ENCODE data around the gene CFAP299.

CFAP299 gene

DNA sequence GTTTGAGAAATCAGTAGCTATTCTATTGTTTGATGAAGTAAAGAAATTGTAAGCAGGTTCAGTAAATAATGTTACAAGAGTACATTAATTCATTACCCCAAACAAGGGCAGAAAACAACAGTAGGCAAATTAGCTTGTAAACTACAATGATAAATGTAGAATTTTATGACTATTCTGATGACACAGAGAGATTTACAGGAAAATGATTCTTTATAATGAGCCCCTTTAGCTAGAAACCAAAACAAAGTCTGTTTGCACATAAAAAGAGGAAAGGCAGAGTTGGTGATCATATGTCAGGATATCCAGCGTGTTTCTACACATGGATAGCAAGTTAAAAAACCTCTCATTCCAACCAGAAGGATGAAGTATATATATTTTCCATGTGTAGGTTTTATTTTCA, 204.8 kb downstream of the CFAP299 start:
- intact Hi-C loops (cut with DNase I) = no loop called here
- DNase-seq = no peak

DNA sequence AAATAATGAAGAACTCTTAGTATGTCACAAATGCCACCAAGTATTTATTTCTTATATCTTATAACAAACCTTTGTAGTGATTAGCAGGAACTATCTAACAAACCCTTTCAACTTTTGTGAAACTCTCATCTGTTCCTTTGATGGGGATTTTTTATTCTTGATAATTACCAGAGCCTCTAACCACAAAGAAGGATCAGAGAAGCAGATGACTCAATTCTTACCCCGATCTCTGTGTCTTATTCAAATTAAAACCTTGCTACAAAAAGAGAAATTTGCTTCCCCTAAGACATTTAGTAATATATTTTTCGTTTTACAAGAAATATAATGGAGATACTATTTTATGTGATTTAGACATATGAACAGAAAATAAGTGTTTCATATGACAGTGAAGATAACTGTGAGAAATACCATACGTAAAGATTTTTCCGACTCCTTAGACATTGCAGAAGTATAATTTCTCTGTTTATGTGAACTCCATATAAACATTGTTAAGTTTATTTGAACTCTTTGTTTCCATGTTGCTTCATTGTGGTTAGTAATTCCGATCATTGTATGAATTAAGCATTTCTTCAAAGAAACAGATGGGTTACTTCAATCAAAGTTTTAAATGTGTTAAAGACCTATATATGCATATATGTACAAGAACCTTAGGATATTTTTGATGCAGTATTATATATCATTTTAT, 205.4 kb downstream of the CFAP299 start:
- no peak for DNase-seq
- intact Hi-C loops (cut with DNase I) = no loop called here

- DNase-seq = no peak
- intact Hi-C loops (cut with DNase I) = no loop called here
These were observed 207.2 kb downstream of the CFAP299 start for GRCh38 chr4:80542747-80543146.

- intact Hi-C loops (cut with DNase I) = no loop called here
- no peak for DNase-seq
These were observed 224.8 kb downstream of the CFAP299 start for GRCh38 chr4:80560337-80560736.

- DNase-seq = no peak
- intact Hi-C loops (cut with DNase I) = no loop called here
These were observed 230.8 kb downstream of the CFAP299 start for GRCh38 chr4:80566203-80566872.

DNA sequence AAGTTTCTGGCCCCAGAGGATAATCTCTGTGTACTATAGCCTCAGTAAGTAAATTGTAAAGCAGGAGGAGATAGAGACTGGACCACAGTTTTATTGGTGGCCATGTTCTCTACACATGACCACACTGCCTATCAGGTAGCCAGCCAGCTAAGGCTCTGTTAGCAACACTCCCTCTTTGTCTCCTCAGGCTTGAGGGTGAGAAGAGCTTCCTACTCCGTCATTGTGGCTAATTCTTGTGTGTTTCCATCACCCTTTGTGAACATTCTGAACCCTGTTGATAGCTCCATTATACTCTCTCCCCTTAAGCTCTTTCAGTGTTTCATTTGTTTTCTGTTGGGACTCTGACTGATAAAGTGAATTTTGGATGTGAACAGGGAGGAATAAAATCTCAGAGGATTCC, 233.4 kb downstream of the CFAP299 start:
- intact Hi-C loops (cut with DNase I) = no loop called here
- no peak for DNase-seq

DNA sequence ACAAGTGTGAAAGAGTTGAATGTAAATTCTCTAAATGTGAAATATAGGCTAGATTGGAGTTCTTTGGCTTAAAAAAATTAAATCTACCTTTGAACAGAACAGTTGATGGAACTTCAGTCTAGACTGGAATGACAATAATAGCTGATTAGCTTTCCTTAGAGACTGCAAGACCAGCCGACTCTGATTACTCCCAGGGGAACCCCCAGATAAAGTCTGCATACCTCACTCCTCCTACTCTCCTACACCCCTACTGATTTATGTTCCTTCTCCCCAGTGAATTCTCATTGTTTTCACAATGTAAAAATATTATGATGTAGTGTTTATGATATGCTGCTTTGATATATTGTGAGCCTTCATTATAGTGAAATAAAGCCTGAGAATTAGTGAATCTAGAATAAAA, 241.3 kb downstream of the CFAP299 start:
- DNase-seq = no peak
- intact Hi-C loops (cut with DNase I) = no loop called here

DNA sequence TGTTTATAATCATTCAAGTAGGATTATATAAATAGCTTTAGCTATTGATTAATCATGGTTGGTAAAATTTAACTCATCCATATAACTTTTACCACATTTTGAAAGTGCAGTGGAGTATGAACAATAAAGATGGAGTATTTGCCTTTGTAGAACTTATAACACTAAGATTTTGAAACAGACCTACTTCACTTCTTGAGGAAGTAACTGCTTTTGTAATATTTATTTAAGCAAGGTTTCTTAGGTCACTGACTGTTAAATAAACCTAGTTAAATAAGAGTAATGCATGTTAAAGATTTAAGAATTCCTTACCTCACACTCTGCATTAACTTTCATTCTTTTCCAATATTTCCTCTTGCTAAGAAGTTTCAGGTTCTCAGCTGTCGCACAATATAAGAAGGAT, 242.5 kb downstream of the CFAP299 start:
- DNase-seq = no peak
- intact Hi-C loops (cut with DNase I) = no loop called here

GRCh38 chr4:80585542-80585941, 250.0 kb downstream of the CFAP299 start:
- no peak for DNase-seq
- intact Hi-C loops (cut with DNase I) = no loop called here

DNA sequence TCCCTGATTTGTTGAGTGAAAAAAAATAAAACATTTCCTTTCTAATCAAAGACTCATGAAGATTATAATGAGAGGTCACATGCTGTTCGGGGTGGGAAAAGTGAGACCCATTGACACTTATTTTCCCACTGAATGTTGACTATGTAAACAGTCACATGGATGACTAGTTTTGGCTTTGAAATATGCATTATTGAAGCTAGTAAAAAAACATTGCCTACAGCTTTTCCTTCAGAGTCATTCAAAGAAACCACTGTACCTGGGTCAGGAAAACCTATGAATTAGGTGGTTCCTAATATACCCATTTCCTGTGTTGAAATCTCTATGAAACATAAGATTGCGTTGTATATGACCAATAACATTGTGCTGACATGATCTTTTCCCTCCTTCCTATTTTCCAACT, 251.2 kb downstream of the CFAP299 start:
- intact Hi-C loops (cut with DNase I) = no loop called here
- no peak for DNase-seq

DNA sequence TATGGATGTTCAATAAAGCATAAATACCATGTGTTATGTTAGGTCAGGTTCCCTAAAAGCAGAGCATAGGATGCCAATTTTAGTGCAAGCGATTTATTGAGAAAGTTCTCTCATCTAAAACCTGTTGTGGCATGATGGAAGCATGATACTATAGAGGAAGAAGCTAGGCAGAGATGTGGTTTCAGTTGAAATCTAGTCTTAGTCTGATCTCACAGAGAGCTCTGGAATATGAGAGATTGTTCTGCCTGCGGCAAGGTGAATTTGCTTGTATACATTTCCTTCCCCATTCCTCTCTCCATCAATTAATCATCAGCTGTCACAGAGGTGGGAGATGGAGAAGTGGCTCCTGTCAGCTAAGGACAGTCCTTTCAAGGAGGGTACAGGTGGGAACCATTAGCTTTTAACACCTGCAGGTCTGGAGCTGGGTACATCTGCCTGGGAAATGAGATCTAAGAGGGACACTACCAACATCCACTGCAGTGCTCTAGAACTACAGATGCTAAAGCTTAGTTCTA, 252.4 kb downstream of the CFAP299 start:
- no peak for DNase-seq
- intact Hi-C loops (cut with DNase I) = no loop called here

- DNase-seq = no peak
- intact Hi-C loops (cut with DNase I) = no loop called here
These were observed 257.4 kb downstream of the CFAP299 start for GRCh38 chr4:80592950-80593349.

DNA sequence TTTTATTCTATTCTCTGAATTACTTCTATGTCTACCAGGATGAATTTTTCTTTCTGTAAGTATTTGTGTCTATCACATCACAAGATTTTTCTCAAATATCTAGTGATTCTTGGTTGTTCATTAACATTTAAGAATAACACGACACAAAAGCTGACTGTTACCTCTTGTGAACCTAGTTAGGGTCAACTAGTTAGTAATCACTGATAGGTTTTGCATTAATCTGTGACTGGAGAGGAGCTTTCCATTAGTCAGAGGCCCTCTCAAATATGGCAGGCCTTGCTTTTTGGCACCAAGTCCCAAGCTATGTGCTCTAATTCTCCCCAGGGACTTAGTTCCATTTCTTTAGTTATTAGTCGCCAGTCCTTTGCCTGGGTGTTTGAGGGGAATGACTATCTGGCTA, 259.2 kb downstream of the CFAP299 start:
- DNase-seq = no peak
- intact Hi-C loops (cut with DNase I) = no loop called here

DNA sequence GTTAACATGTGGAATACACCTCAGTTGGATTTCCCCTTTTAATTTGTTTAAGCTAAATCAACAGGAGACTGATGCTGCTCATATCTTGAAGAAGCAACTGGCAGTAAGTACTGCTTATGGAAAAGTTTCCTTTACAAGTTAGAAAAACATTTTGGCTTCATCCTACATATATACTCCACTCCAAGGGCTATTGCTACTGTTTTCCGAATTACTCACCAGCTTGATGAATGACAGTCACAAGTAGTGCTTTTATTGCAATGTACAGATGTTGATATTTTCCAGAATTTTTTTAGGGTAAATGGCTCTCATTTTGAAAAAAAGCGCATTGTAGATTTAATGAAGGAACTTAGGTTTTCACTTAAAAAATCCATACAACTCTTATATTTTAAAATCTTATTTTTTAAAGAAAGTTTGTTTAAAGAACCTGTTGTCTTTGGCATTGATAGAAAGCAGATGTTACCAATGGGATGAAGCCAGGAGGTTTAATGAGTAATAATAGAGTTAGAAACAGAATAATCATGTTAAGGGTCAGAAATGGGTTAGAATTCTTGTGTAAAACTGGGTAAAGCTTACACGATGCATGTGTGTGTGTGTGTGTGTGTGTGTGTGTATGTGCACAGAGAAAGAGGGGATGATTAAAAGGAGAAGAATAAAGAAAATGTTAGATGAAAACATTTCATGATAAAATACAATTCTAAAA, 272.9 kb downstream of the CFAP299 start:
- intact Hi-C loops (cut with DNase I) = no loop called here
- no peak for DNase-seq

DNA sequence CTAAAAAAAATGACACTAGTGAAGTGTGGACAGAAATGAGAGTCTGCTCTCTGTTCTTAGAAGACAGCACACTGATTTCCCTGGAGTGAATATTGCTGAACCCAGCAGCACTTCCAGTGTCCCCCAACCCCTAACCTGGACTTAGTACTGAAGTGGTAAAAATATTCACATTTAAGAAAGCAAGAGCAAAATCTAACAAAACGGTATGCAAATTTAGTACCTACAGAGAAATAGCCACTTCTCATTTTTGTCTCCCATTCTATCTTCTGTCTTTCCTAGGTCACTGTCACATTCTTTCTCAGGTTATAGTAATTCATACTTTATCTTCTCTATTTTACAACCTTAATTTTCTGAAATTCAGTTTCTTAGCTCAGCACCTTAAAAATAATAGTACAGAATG, 274.7 kb downstream of the CFAP299 start:
- no peak for DNase-seq
- intact Hi-C loops (cut with DNase I) = no loop called here

- no peak for DNase-seq
- intact Hi-C loops (cut with DNase I) = no loop called here
These were observed 275.5 kb downstream of the CFAP299 start for GRCh38 chr4:80610845-80611677.

GRCh38 chr4:80611678-80611979, 276.1 kb downstream of the CFAP299 start:
- DNase-seq = no peak
- intact Hi-C loops (cut with DNase I) = no loop called here

- DNase-seq = no peak
- intact Hi-C loops (cut with DNase I) = no loop called here
These were observed 277.9 kb downstream of the CFAP299 start for GRCh38 chr4:80613470-80613869.

DNA sequence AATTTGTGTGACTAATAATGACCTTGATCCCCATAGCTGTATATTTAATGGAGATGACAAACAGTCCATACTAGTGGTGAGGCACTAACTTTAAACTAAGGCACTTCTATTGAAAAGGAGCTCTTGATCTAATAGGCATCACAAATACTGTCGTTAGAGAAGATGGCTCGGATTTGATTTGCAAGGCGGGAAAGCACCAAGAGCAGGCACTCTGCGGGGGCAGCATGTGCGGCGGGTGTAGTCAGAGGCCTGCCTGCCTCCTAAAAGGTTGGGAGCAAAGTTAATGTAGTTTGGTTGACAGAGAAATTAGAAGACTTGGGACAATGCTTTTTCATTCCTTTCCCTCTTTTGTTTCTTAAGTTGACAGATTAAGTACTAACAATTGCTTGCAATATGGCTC, 278.8 kb downstream of the CFAP299 start:
- DNase-seq = no peak
- intact Hi-C loops (cut with DNase I) = no loop called here

GRCh38 chr4:80615099-80615498, 279.6 kb downstream of the CFAP299 start:
- DNase-seq = no peak
- intact Hi-C loops (cut with DNase I) = no loop called here

Data from head of caudate nucleus (tissue), 42 donors.